GM18909 (cell line): ENCODE measurements around the gene PAX8.

Experiments
- ATAC-seq: cut with Tn5 transposase; IDR thresholded peaks from one replicate; pipeline ENCODE4 v1.9.1; 2021; ENCODE audit warnings: mild to moderate bottlenecking; ENCODE audit not compliant: unreplicated experiment, poor library complexity

The PAX8 gene

GRCh38 chr2:113225263-113226259, 53.2 kb downstream of the PAX8 start:
- no peak for ATAC-seq

DNA sequence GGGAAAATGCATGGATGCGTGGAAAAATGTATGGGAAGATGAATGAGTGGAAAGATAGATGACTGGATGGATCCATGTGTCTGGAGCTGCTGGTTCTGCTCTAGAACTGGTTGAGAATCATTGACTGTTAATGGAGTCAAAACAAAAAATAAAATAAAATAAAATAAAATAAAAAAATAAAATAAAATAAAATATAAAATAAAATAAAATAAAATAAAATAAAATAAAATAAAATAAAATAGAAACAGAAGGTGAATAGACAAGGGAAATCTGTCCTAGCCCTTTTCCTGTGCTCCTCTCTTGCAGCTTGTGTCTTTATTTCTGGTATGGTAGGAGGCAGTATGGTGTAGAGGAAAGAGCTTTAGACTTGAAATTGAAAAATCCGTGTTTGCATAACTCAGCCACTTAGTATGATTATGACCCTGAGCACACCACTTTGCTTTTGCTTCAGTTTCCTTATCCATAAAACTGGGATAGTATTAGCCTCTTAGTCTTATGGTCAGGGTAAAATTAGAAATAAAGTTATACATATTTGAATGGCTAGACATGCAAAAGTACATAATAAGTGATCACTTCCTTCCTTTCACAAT, 54.0 kb downstream of the PAX8 start:
- ATAC-seq = no peak

DNA sequence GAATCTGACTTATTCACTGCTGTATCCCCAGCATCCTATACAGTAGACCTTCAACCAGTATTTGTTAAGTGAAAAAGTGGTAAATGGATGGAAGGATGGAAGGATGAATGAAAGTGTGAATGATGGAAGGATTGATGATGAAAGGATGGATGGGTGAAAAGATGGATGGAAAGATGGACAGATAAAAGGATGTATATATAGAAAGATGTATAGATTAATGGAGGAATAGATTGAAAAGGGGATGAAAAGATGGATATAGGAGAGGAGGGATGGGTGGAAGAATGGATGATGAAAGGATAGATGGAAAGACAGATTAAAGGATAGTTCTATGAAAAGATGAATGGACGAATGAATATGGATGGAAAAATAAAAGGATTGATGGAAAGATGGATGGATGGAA, 54.9 kb downstream of the PAX8 start:
- ATAC-seq = no peak

DNA sequence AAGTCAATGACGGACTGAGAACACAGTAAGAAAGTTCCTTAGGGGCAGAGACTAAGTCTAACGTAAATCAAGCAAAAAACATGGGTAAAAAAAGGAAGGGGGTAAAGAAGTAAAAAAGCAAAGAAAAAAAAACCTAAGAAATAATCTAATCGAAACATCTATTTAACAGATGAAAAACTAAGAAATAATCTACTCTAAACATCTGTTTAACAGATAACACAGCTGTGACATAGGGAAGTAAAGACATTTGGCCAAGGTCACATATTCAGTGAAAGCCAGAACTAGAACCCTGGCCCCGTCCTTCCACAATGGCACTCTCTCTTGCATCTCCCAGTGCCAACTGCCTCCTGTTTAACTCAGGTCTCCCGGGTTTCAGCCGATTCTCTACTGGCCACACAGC, 56.9 kb downstream of the PAX8 start:
- no peak for ATAC-seq

- no peak for ATAC-seq
Measured at GRCh38 chr2:113220970-113221708, 57.6 kb downstream of the PAX8 start.

GRCh38 chr2:113219889-113220641, 58.7 kb downstream of the PAX8 start:
- no peak for ATAC-seq

- no peak for ATAC-seq
Measured at GRCh38 chr2:113219525-113219888, 59.2 kb downstream of the PAX8 start.

GRCh38 chr2:113219092-113219441, 59.7 kb downstream of the PAX8 start:
- ATAC-seq = no peak

GRCh38 chr2:113218283-113219091, 60.2 kb downstream of the PAX8 start:
- ATAC-seq = peak; percentile 65

DNA sequence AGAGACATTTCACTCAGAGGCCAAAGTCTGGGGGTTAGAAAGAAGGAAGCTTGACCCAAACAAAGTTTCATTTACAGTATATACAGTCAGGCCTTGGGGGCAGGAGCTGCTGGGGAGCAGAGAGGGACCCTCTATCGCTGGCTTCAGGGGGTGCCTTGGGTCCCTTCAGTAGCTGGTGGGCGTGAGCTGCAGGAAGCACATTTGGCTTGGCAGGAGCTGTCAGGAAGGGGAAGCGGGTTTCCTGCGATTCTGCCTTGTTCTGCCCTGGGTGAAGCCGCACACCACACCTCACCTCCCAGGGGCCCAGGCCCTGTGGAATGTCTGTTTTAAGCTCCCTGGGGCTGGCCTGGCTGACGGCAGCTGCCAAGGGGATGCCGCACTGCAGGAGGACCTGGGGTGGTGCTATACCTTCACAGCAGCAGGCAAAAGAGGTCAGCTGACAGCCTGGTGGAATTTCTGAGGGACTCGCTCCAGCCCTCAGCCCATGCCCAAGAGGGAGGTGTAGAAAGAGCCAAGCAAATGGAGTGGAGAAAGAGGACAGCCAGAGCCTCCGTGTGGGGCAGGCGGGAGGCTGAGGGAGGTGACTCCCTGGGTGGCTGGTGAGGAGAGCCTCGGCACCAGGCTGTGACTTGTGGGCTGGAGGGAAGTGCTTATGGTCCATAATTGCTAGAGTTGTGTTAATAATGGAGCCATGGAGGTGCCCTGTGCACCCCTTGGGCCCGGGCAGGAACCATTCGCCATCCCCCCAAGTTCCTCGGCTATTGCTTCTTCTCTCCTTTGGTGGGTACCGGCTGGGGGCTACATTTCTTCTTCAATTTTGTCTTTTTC, 61.1 kb downstream of the PAX8 start:
- no peak for ATAC-seq

DNA sequence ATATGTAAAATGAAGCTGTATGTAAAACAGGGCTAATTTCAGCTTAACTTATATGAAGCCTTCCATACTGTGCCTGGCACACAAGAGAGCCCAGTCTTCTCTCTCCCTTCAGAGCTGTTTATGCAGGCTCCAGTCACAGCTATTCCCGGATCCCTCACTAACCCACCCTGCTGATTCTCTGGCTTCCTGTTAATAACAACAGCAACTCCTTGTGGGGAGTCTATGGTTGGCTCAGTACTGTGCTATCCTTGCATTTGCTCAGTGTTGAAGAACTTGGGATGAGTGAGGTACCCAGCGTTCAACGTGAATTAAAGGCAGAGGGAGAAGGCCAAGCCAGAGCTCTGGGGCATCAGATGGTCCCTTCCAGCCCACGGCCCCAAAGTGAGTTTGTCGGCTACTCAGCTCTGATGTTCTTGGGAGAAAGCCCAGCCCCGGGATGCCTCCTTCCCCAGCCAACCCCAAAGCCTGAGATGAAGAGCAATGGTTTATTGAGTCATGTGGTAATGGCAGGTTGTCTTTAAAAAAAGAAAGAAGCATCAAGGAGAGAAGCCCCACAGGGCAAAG, 61.7 kb downstream of the PAX8 start:
- ATAC-seq = no peak

- ATAC-seq = no peak
Measured at GRCh38 chr2:113216321-113216720, 62.4 kb downstream of the PAX8 start.

DNA sequence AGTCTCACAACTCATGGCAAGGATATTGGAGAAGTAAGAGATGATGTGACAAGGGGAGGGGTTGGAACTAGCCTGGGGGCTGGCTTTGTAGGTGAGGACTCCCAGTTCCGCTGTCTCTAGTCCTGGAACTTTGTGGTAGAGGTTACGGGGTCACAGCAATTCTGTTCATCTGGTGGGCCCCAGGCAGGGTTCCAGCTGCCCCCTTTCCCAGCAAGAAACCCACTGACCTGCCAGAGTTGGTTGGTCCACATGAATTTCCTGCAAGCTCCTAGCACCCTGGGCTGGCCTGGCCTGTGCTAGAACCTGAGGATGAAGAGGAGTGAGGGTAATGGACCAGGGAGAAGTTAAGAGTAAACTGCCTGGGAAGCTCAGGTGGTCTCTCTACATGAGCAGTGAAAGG, 63.7 kb downstream of the PAX8 start:
- no peak for ATAC-seq

GRCh38 chr2:113214141-113214540, 64.6 kb downstream of the PAX8 start:
- ATAC-seq = no peak

DNA sequence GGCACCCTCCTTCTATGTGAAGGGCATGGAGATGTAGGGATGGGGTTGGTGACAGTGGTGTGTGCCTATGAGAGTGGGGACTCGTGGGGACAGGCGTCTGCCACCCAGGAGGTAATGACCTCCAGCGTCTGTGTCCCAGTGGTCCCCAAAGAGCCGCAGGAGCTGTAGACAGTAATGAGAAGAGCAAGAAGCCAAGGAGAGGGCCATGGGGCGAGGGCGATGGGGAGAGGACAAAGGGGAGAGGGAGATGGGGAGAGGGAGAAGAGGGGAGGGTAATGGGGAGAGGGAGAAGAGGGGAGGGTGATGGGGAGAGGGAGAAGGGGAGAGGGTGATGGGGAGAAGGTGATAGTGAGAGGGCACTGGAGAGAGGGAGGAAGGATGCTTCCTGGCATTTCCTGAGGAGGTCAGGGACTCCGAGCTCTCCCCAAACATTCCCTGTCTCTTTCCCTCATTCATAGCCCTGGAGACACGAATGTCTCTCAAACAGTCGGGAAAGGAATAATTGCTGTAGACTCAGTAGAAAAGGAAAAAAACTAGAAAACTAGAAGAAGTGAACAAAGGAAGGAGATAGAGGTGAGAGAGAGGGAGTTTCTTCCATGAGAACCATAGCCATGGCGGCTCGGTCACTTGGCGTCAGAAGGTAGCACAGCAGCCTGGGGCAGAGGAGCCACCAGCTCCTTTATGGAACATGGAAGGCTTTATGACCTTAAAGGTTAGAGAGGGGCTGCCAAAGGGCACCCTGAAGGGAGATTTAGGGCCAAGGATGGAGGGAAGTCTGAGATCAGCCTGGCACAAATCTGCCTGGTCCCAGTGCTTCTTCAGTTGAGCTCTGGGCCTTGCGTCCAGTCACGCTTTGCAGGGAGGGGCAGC, 65.4 kb downstream of the PAX8 start:
- ATAC-seq = no peak

- ATAC-seq = no peak
Measured at GRCh38 chr2:113212245-113213060, 66.3 kb downstream of the PAX8 start.
